Upper lobe of left lung (tissue), 6 donors: ENCODE data around the gene PGRMC1. TPM values are rescaled to one million over a fixed set of nuclear protein-coding genes. Genes with fewer than 3 reads are reported as not detected.
"Not testable (repeated sequence)": the region's sequence is repeated elsewhere in the genome, so short reads cannot be mapped to it uniquely, and the experiment has no call there.

Experiments used
- ATAC-seq, 2 donors: fragments of 200-7000 bp; cut with Tn5 transposase; one replicate each; pipeline ENCODE4 v1.9.1; 2022; ENCODE audit warnings: mild to moderate bottlenecking in 2 of 2, moderate library complexity in 2 of 2; ENCODE audit not compliant: low FRiP score in 2 of 2
- DNase-seq, 2 donors: peaks; one replicate each; pipeline ENCODE4 v3.0.0-alpha.2; 2019 to 2020
- H3K27ac ChIP-seq, 4 donors: fragments of 200-600 bp; sonication (generic); one replicate each; pipeline ENCODE4 v1.5.1; 2016 to 2019
- H3K27me3 ChIP-seq, 4 donors: fragments of 200-600 bp; sonication (generic); one replicate each; pipeline ENCODE4 v1.5.1; 2017 to 2019
- H3K36me3 ChIP-seq, 4 donors: fragments of 200-600 bp; sonication (generic); one replicate each; pipeline ENCODE4 v1.5.1; 2016 to 2019
- H3K4me1 ChIP-seq, 4 donors: fragments of 200-600 bp; sonication (generic); one replicate each; pipeline ENCODE4 v1.5.1; 2018 to 2019
- H3K4me3 ChIP-seq, 4 donors: fragments of 200-600 bp; sonication (generic); one replicate each; pipeline ENCODE4 v1.5.1; 2017 to 2019; ENCODE audit warnings: mild to moderate bottlenecking in 2 of 4, moderate library complexity in 1 of 4
- H3K9me3 ChIP-seq, 4 donors: fragments of 200-600 bp; sonication (generic); one replicate each; pipeline ENCODE4 v1.5.1; 2018 to 2019
- EP300 ChIP-seq, 4 donors: sonication (generic); formaldehyde crosslinking; IDR thresholded peaks; one replicate each; pipeline ENCODE4 v1.5.1; 2017; ENCODE audit warnings: antibody characterized with exemption in 4 of 4, control low read depth in 2 of 4
- POLR2A ChIP-seq, 4 donors: fragments of 450-650 bp; IDR thresholded peaks; one replicate each; pipeline ENCODE4 v1.5.1; 2016 to 2017; ENCODE audit warnings: antibody characterized with exemption in 4 of 4, mild to moderate bottlenecking in 2 of 4
- POLR2AphosphoS5 ChIP-seq, 2 donors: sonication (generic); formaldehyde crosslinking; IDR thresholded peaks; one replicate each; pipeline ENCODE4 v1.5.1; 2017; ENCODE audit warnings: antibody characterized with exemption in 2 of 2
- WGBS, 2 donors: methylation state at CpG; one replicate each; pipeline ENCODE4 v1.1.5; 2017 to 2018; 5-methylcytosine and 5-hydroxymethylcytosine counted together
- total RNA-seq, 6 donors: library from RNA; depleted of rRNA in 4 of 6; stranded (reverse); fragments of >200 nt in 4 of 6; gene quantifications; one replicate each; pipeline versions ENCODE4 v1.1.0 to v1.2.1, GENCODE V29; 2016 to 2021
- TF ChIP-seq, protein P1 (sequence below), 6 experiments: fragments of 450-650 bp in 4 of 6; fragments of 200-600 bp in 2 of 6; sonication (generic) in 2 of 6; IDR thresholded peaks; one replicate each; pipeline ENCODE4 v1.5.1; 2016 to 2019; ENCODE audit warnings: antibody characterized with exemption in 6 of 6
- donor health status: DM: no; HTN: no; CAD: no; lungs with moderate emphysema.
- donor health status: DM: no; HTN: yes; CAD: no; lungs with severe emphysema.

Gene PGRMC1
- total RNA-seq, 6 donors from 2014 or later, result 28.3 to 112 (median 74.3) TPM

DNA sequence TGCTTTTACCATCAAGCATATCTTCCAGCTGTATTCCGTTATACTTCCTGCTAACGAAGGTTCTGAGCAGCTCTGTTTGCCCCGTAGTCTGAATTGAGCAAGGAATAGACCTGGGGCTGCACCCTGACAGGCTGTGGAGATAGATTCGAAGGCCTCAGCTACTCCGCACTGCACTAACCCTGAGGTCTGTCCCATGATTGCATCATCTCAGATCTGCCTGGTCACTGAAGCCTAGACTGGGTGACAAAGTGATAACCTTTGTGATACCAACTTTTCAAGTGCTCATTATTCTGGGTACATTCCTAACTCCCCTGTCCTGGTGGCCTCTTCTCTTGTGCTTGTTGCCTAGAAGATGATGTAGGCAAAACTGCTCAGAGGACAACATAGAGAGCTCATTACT lies 29.9 kb upstream of the PGRMC1 start:
- Histone ChIP-seq H3K4me3 (no peak overlapping the region), H3K9me3 (no peaks in the 10 kb centered on the region), H3K36me3 (no peaks in the 10 kb centered on the region), H3K27ac (no peak overlapping the region), H3K27me3 (no peaks in the 10 kb centered on the region), H3K4me1 (no peaks in the 10 kb centered on the region)
- DNase-seq (no peak), ATAC-seq (peak in 1 of 2 donors; percentile 15)
- WGBS, 2 donors, result 71 to 86% methylated on average over 1 to 5 of the region's 5 CpGs
- no peak for TF ChIP-seq POLR2AphosphoS5 (IDR thresholded peaks at IDR 0.05)
- no peak for TF ChIP-seq POLR2A (IDR thresholded peaks at IDR 0.05)
- TF ChIP-seq EP300 (IDR thresholded peaks at IDR 0.05), result no peak
- TF ChIP-seq, protein P1, sequence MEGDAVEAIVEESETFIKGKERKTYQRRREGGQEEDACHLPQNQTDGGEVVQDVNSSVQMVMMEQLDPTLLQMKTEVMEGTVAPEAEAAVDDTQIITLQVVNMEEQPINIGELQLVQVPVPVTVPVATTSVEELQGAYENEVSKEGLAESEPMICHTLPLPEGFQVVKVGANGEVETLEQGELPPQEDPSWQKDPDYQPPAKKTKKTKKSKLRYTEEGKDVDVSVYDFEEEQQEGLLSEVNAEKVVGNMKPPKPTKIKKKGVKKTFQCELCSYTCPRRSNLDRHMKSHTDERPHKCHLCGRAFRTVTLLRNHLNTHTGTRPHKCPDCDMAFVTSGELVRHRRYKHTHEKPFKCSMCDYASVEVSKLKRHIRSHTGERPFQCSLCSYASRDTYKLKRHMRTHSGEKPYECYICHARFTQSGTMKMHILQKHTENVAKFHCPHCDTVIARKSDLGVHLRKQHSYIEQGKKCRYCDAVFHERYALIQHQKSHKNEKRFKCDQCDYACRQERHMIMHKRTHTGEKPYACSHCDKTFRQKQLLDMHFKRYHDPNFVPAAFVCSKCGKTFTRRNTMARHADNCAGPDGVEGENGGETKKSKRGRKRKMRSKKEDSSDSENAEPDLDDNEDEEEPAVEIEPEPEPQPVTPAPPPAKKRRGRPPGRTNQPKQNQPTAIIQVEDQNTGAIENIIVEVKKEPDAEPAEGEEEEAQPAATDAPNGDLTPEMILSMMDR (IDR thresholded peaks at IDR 0.05), result no peak

DNA sequence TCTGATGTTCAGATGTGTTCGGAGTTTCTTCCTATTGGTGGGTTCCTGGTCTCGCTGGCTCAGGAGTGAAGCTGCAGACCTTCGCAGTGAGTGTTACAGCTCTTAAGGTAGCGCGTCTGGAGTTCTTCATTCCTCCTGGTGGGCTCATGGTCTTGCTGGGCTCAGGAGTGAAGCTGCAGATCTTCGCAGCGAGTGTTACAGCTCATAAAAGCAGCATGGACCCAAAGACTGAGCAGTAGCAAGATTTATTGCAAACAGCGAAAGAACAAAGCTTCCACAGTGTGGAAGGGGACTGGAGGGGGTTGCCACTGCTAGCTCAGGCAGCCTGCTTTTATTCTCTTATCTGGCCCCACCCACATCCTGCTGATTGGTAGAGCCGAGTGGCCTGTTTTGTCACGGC lies 28.6 kb upstream of the PGRMC1 start:
- not testable (repeated sequence) for H3K36me3 ChIP-seq, H3K27ac ChIP-seq, H3K9me3 ChIP-seq, H3K27me3 ChIP-seq, H3K4me3 ChIP-seq, ATAC-seq, DNase-seq, H3K4me1 ChIP-seq
- WGBS, 2 donors, result 71 to 87% methylated on average over 3 to 10 of the region's 10 CpGs

DNA sequence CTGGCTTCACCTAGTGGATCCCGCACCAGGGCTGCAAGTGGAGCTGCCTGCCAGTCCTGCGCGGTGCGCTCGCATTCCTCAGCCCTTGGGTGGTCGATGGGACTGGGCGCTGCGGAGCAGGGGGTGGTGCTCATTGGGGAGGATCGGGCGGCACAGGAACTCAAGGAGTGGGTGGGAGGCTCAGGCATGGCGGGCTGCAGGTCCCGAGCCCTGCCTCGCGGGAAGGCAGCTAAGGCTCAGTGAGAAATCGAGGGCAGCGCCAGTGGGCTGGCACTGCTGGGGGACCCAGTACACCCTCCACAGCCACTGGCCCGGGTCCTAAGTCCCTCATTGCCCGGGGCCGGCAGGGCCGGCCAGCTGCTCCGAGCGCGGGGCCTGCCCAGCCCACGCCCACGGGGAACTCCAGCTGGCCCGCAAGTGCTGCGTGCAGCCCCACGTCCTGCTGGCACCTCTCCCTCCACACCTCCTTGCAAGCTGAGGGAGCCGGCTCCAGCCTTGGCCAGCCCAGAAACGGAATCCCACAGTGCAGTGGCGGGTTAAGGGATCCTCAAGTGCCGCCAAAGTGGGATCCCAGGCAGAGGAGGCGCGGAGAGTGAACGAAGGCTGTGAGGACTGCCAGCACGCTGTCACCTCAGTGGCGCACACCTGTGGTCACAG lies 27.6 kb upstream of the PGRMC1 start:
- peak in 1 of 2 donors; percentile 51 for DNase-seq
- TF ChIP-seq EP300 (IDR thresholded peaks at IDR 0.05) (no peak), POLR2A (IDR thresholded peaks at IDR 0.05) (no peak), POLR2AphosphoS5 (IDR thresholded peaks at IDR 0.05) (no peak)
- TF ChIP-seq, protein P1 (IDR thresholded peaks at IDR 0.05), result no peak
- Histone ChIP-seq H3K4me3 (no peak overlapping the region), H3K27ac (no peak overlapping the region), H3K9me3 (no peaks in the 10 kb centered on the region), H3K27me3 (no peaks in the 10 kb centered on the region), H3K4me1 (no peaks in the 10 kb centered on the region), H3K36me3 (no peaks in the 10 kb centered on the region)
- WGBS, 2 donors, result 91 to 97% methylated on average over 12 to 37 of the region's 37 CpGs
- ATAC-seq, result no peak

DNA sequence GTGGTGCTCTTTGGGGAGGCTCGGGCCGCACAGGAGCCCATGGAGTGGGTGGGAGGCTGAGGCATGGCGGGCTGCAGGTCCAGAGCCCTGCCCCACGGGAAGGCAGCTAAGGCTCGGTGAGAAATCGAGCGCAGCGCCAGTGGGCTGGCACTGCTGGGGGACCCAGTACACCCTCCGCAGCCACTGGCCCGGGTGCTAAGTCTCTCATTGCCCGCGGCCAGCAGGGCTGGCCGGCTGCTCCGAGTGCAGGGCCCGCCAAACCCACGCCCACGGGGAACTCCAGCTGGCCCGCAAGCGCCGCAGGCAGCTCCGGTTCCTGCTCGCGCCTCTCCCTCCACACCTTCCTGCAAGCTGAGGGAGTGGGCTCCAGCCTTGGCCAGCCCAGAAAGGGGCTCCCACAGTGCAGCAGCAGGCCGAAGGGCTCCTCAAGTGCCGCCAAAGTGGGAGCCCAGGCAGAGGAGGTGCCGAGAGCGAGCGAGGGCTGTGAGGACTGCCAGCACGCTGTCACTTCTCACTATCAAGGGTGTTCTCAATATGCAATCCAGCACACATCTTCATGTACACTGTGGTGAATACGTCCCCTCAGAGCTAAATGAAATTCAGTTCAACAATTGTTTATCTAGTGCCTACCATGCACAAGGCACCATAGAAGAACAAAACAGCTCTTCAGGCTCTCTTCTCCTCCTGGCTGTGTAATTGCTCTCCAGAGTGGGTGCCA lies 25.0 kb upstream of the PGRMC1 start:
- DNase-seq, result peak in 1 of 2 donors; percentile 52
- H3K36me3 ChIP-seq, H3K4me3 ChIP-seq, ATAC-seq, H3K4me1 ChIP-seq, H3K9me3 ChIP-seq, H3K27me3 ChIP-seq, H3K27ac ChIP-seq: not testable (repeated sequence)
- WGBS, 2 donors, result 93% methylated on average over 26 of the region's 30 CpGs; no CpG with 5 or more reads in 1 of the 2 donors

DNA sequence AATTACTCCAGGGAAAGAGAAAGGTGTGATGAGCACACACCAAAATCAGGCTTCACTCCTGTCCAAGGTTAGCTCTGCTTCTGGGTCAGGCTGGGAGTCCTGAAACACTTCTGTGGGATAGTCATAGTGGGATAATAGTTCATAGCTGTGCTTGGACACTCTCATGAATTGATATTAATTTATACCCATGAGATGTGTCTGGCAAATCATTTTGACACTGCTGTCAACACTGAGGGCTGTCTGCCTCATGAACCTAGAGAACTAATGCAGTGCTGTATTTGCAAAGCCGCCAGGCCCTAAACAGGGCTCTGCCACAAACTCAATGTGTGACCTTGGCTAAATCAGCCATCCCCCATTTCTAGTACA lies 24.5 kb upstream of the PGRMC1 start:
- Histone ChIP-seq H3K4me1 (no peaks in the 10 kb centered on the region), H3K4me3 (no peak overlapping the region), H3K9me3 (no peaks in the 10 kb centered on the region), H3K36me3 (no peaks in the 10 kb centered on the region), H3K27ac (no peak overlapping the region), H3K27me3 (no peaks in the 10 kb centered on the region)
- no peak for DNase-seq
- ATAC-seq, result no peak
- TF ChIP-seq POLR2A (IDR thresholded peaks at IDR 0.05), result no peak
- TF ChIP-seq, protein P1 (IDR thresholded peaks at IDR 0.05), result no peak
- TF ChIP-seq POLR2AphosphoS5 (IDR thresholded peaks at IDR 0.05), result no peak
- TF ChIP-seq EP300 (IDR thresholded peaks at IDR 0.05), result no peak
- 95 to 100% methylated on average over 1 of the region's 1 CpG for WGBS, 2 donors

DNA sequence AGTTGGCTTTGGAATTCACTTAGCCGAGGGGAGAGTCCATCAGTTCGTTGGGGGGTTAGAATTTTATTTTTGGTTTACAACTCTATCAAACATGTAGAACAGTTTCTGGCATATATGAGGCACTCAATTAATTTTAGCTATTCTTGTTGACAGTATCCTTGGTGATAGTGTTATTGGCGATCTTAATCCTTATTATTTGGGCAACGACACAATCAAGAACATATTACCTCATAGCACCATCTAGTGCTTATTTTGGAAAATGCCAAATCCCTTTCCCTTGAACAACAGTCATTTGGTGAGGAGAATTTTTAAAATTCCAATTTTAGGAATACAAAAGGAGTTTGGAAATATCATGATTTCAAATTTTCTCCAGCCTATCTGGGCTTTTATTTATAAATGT lies 17.9 kb upstream of the PGRMC1 start:
- TF ChIP-seq, protein P1 (IDR thresholded peaks at IDR 0.05), result peak in 3 of 6 experiments; percentile 13 to 21 (median 16)
- no peak for TF ChIP-seq POLR2A (IDR thresholded peaks at IDR 0.05)
- 35 to 38% methylated on average over 4 of the region's 4 CpGs for WGBS, 2 donors
- H3K36me3 ChIP-seq, result no peaks in the 10 kb centered on the region
- no peaks in the 10 kb centered on the region for H3K27me3 ChIP-seq
- no peaks in the 10 kb centered on the region for H3K9me3 ChIP-seq
- no peak overlapping the region for H3K27ac ChIP-seq
- H3K4me3 ChIP-seq, result no peak overlapping the region
- no peaks in the 10 kb centered on the region for H3K4me1 ChIP-seq
- DNase-seq (no peak), ATAC-seq (no peak)
